GM19099 (cell line): ENCODE results near the gene DGKK.

Experiments
- POLR2A ChIP-seq: IDR thresholded peaks from 3 replicates; pipeline ENCODE4 v1.6.1; 2011; ENCODE audit warnings: low read depth; ENCODE audit not compliant: insufficient read length; ENCODE audit errors: extremely low read depth

The DGKK gene

GRCh38 chrX:50447535-50447934 lies 23.1 kb downstream of the DGKK start:
- no peak for TF ChIP-seq POLR2A

- no peak for TF ChIP-seq POLR2A
Observed at GRCh38 chrX:50442426-50443116, 28.1 kb downstream of the DGKK start.

- TF ChIP-seq POLR2A = no peak
Observed at GRCh38 chrX:50436797-50437196, 33.8 kb downstream of the DGKK start.

GRCh38 chrX:50432829-50433289 lies 37.8 kb downstream of the DGKK start:
- TF ChIP-seq POLR2A = no peak

GRCh38 chrX:50431623-50432022 lies 39.0 kb downstream of the DGKK start:
- no peak for TF ChIP-seq POLR2A

GRCh38 chrX:50430917-50431575 lies 39.6 kb downstream of the DGKK start:
- no peak for TF ChIP-seq POLR2A

GRCh38 chrX:50428174-50428573 lies 42.5 kb downstream of the DGKK start:
- TF ChIP-seq POLR2A = no peak

GRCh38 chrX:50407976-50408375 lies 62.6 kb downstream of the DGKK start:
- no peak for TF ChIP-seq POLR2A

GRCh38 chrX:50403903-50404302 lies 66.7 kb downstream of the DGKK start:
- TF ChIP-seq POLR2A = no peak

- no peak for TF ChIP-seq POLR2A
Observed at GRCh38 chrX:50402886-50403285, 67.7 kb downstream of the DGKK start.

- no peak for TF ChIP-seq POLR2A
Observed at GRCh38 chrX:50393902-50394301, 76.7 kb downstream of the DGKK start.

GRCh38 chrX:50386520-50386919 lies 84.1 kb downstream of the DGKK start:
- no peak for TF ChIP-seq POLR2A

GRCh38 chrX:50381729-50382415 lies 88.8 kb downstream of the DGKK start:
- TF ChIP-seq POLR2A = no peak

- no peak for TF ChIP-seq POLR2A
Observed at GRCh38 chrX:50375481-50376267, 95.0 kb downstream of the DGKK start.

- no peak for TF ChIP-seq POLR2A
Observed at GRCh38 chrX:50372966-50373365, 97.7 kb downstream of the DGKK start.

- no peak for TF ChIP-seq POLR2A
Observed at GRCh38 chrX:50343917-50344316, 126.7 kb downstream of the DGKK start.

- no peak for TF ChIP-seq POLR2A
Observed at GRCh38 chrX:50333308-50333707, 137.3 kb downstream of the DGKK start.
